DND-41 (cell line): ENCODE results near the gene RHBDL2.

ENCODE experiments used
- ATAC-seq: fragments of 200-7000 bp; cut with Tn5 transposase; 3 replicates; pipeline ENCODE4 v1.9.1; 2021; ENCODE audit warnings: low read depth; ENCODE audit not compliant: insufficient read depth
- DNase-seq: peaks from one replicate; pipeline ENCODE4 v3.0.0-alpha.2; 2020
- H2AFZ ChIP-seq: 2 replicates; pipeline ENCODE4 v1.6.0; 2012; ENCODE audit warnings: low read depth, low read length
- H3K27ac ChIP-seq: 2 replicates; pipeline ENCODE4 v1.5.1; 2012; ENCODE audit warnings: low read length, inconsistent platforms
- H3K27me3 ChIP-seq: fragments of 200-600 bp; sonication (generic); 2 replicates; pipeline ENCODE4 v1.6.0; 2012; ENCODE audit warnings: low read length, mild to moderate bottlenecking, inconsistent platforms; ENCODE audit not compliant: insufficient read depth, poor library complexity
- H3K36me3 ChIP-seq: 2 replicates; pipeline ENCODE4 v1.5.1; 2012; ENCODE audit warnings: low read length, inconsistent platforms; ENCODE audit not compliant: insufficient read depth
- H3K4me1 ChIP-seq: 2 replicates; pipeline ENCODE4 v1.5.1; 2012; ENCODE audit warnings: mild to moderate bottlenecking, low read length; ENCODE audit not compliant: insufficient read depth
- H3K4me2 ChIP-seq: 2 replicates; pipeline ENCODE4 v1.6.0; 2012; ENCODE audit warnings: mild to moderate bottlenecking, moderate library complexity, low read length, inconsistent platforms; ENCODE audit not compliant: insufficient read depth
- H3K4me3 ChIP-seq, 2 experiments: fragments of 200-600 bp in 1 of 2; shearing (Covaris generic) in 1 of 2; 2 replicates each; pipeline ENCODE4 v1.5.1; 2012 to 2016; ENCODE audit warnings: inconsistent platforms in 2 of 2, low read length in 2 of 2, mild to moderate bottlenecking in 2 of 2, low read depth in 1 of 2, moderate library complexity in 1 of 2
- H3K79me2 ChIP-seq: 2 replicates; pipeline ENCODE4 v1.6.0; 2012; ENCODE audit warnings: low read length, inconsistent platforms; ENCODE audit not compliant: insufficient read depth
- H3K9ac ChIP-seq: 2 replicates; pipeline ENCODE4 v1.6.0; 2012; ENCODE audit warnings: low read depth, mild to moderate bottlenecking, inconsistent platforms, low read length, moderate library complexity
- H3K9me3 ChIP-seq: 2 replicates; pipeline ENCODE4 v1.5.1; 2012; ENCODE audit warnings: low read length, moderate library complexity, mild to moderate bottlenecking, inconsistent platforms; ENCODE audit not compliant: insufficient read depth, severe bottlenecking
- H4K20me1 ChIP-seq: 2 replicates; pipeline ENCODE4 v1.6.0; 2012; ENCODE audit warnings: low read length; ENCODE audit not compliant: insufficient read depth
- CTCF ChIP-seq: IDR thresholded peaks from 2 replicates; pipeline ENCODE4 v1.5.1; 2012; ENCODE audit warnings: borderline replicate concordance, low read length, moderate library complexity, mild to moderate bottlenecking; ENCODE audit not compliant: poor library complexity, severe bottlenecking; ENCODE audit errors: extremely low read depth
- EZH2 ChIP-seq: IDR thresholded peaks from 3 replicates; pipeline ENCODE4 v1.6.1; 2012; ENCODE audit warnings: borderline replicate concordance, low read depth, mild to moderate bottlenecking, moderate library complexity, low read length, inconsistent platforms; ENCODE audit not compliant: severe bottlenecking

Gene RHBDL2

GRCh38 chr1:38908821-38909220 is 32.8 kb downstream of the RHBDL2 start:
- TF ChIP-seq EZH2 (no peak), CTCF (no peak)
- H3K9me3 ChIP-seq, result peaks cover 2% of the 10 kb centered on the region
- H3K4me2 ChIP-seq, result no peak overlapping the region
- no peaks in the 10 kb centered on the region for H3K79me2 ChIP-seq
- DNase-seq (no peak), ATAC-seq (no peak)
- no peak overlapping the region for H3K9ac ChIP-seq
- no peak overlapping the region for H3K4me3 ChIP-seq
- H3K27me3 ChIP-seq, result no peaks in the 10 kb centered on the region
- no peak overlapping the region for H3K27ac ChIP-seq
- H3K36me3 ChIP-seq, result no peaks in the 10 kb centered on the region
- no peaks in the 10 kb centered on the region for H3K4me1 ChIP-seq
- H4K20me1 ChIP-seq, result no peaks in the 10 kb centered on the region
- no peak overlapping the region for H2AFZ ChIP-seq

GRCh38 chr1:38905985-38906384 is 35.6 kb downstream of the RHBDL2 start:
- H2AFZ ChIP-seq, result no peak overlapping the region
- no peak overlapping the region for H3K4me3 ChIP-seq
- H3K36me3 ChIP-seq, result no peaks in the 10 kb centered on the region
- peaks cover 2% of the 10 kb centered on the region for H3K9me3 ChIP-seq
- H3K27me3 ChIP-seq, result no peaks in the 10 kb centered on the region
- ATAC-seq (no peak), DNase-seq (no peak)
- no peaks in the 10 kb centered on the region for H3K79me2 ChIP-seq
- no peaks in the 10 kb centered on the region for H4K20me1 ChIP-seq
- H3K4me1 ChIP-seq, result no peaks in the 10 kb centered on the region
- no peak overlapping the region for H3K4me2 ChIP-seq
- TF ChIP-seq CTCF (no peak), EZH2 (no peak)
- H3K9ac ChIP-seq, result no peak overlapping the region
- no peak overlapping the region for H3K27ac ChIP-seq

GRCh38 chr1:38899560-38899959 is 42.1 kb downstream of the RHBDL2 start:
- no peaks in the 10 kb centered on the region for H3K36me3 ChIP-seq
- H3K27ac ChIP-seq, result no peak overlapping the region
- no peaks in the 10 kb centered on the region for H3K9me3 ChIP-seq
- no peak overlapping the region for H3K9ac ChIP-seq
- no peaks in the 10 kb centered on the region for H4K20me1 ChIP-seq
- no peaks in the 10 kb centered on the region for H3K27me3 ChIP-seq
- no peak for TF ChIP-seq EZH2
- H3K79me2 ChIP-seq, result no peaks in the 10 kb centered on the region
- no peak overlapping the region for H3K4me3 ChIP-seq
- DNase-seq (no peak), ATAC-seq (no peak)
- no peak overlapping the region for H3K4me2 ChIP-seq
- no peaks in the 10 kb centered on the region for H3K4me1 ChIP-seq
- H2AFZ ChIP-seq, result no peak overlapping the region

- Histone ChIP-seq H3K9ac (no peak overlapping the region), H3K4me2 (no peak overlapping the region), H3K27ac (no peak overlapping the region), H2AFZ (no peak overlapping the region), H4K20me1 (no peaks in the 10 kb centered on the region), H3K79me2 (no peaks in the 10 kb centered on the region), H3K27me3 (no peaks in the 10 kb centered on the region), H3K36me3 (no peaks in the 10 kb centered on the region), H3K9me3 (no peaks in the 10 kb centered on the region), H3K4me1 (no peaks in the 10 kb centered on the region), H3K4me3 (no peak overlapping the region)
- DNase-seq, result no peak
- TF ChIP-seq CTCF (no peak), EZH2 (no peak)
- no peak for ATAC-seq
These were observed 42.9 kb downstream of the RHBDL2 start for GRCh38 chr1:38898653-38899230.
